Measurements from ENCODE around the gene OR8B12.

The OR8B12 gene, protein sequence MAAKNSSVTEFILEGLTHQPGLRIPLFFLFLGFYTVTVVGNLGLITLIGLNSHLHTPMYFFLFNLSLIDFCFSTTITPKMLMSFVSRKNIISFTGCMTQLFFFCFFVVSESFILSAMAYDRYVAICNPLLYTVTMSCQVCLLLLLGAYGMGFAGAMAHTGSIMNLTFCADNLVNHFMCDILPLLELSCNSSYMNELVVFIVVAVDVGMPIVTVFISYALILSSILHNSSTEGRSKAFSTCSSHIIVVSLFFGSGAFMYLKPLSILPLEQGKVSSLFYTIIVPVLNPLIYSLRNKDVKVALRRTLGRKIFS

DNA sequence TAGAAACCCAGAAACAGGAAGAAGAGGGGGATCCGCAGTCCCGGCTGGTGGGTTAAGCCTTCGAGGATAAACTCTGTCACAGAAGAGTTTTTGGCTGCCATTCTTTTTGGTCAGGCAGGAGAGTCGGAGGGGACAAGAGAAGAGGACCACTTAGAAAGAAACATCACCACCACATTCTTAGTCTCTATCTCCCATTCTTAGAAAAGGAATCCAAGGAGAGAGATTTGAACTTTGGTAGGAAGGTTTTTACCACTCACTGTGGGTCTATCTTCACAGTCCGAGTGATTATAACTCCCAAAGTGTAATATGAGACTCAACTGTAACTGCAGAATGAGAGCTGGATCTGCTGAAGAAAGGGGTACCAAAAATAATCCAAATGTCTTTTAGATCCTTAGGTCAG, at the start of gene OR8B12:
TSS of gene OR8B12 (minus strand) at position 101 of the 400 bp plus-strand sequence. CDS start at position 101, 0 bp downstream.
- DNase-seq: no peak

DNA sequence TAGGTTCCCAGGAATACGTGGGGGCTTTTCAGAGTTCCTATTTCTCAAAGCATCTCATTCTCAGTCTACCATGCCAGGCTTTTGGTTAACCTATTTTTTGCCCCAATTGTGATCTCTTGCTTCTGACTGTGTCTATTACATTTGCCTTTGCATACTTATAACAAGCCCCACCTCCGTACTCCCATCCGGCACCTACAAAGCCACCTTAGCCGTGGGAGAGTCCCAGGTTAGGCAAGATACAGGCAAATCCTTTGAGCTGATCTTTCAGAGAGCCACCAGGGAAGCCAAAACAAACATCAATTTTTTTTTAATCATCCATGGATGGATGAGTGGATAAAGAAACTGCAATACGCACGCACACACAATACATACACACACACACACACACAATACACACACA, 49.2 kb upstream of the OR8B12 start:
- DNase-seq: no peak

DNA sequence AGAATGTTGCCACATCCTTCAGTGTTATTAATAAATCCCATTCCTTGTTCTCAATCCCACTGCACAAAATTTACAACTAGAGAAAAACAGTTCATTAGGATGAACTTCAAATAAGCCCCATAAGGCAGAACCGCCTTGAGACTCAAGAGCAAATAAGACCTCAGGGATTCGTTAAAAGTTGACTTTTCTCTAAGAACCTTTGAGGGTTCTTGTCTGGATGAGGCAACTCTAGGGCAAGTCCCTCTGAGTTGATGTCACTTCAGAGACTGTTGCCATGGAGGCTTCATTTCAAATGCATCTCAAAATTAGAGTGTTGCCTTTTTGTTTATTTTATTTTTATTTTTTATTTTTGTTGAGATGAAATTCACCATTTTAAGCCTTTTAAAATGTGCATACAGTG, 48.0 kb upstream of the OR8B12 start:
- no peak for DNase-seq

DNA sequence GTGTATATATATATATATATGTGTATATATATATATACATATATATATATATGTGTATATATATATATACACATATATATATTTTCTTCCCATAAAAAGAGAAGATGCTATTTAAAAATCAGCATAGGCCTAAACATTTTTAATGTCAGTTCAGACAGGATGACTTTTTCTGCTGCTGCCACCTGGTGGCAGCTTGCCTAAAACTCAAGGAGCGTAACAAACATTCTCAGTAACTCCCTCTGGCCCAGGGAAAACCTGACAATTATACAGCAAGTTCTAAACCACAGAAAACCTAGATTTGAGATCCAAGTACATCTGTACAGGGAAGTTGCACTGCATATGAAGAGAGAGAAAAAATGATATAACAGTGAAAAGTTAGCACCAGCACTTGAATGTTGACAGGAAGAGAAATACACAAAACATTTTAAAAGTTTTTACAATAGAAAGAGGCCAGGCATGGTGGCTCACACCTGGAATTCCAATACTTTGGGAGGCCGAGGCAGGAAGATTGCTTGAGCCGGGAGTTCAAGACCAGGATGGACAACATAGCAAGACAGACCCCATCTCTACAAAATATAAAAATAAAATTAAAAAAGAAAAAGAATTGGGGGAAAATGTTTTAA, 42.9 kb upstream of the OR8B12 start:
- peak; percentile 1 for DNase-seq

DNA sequence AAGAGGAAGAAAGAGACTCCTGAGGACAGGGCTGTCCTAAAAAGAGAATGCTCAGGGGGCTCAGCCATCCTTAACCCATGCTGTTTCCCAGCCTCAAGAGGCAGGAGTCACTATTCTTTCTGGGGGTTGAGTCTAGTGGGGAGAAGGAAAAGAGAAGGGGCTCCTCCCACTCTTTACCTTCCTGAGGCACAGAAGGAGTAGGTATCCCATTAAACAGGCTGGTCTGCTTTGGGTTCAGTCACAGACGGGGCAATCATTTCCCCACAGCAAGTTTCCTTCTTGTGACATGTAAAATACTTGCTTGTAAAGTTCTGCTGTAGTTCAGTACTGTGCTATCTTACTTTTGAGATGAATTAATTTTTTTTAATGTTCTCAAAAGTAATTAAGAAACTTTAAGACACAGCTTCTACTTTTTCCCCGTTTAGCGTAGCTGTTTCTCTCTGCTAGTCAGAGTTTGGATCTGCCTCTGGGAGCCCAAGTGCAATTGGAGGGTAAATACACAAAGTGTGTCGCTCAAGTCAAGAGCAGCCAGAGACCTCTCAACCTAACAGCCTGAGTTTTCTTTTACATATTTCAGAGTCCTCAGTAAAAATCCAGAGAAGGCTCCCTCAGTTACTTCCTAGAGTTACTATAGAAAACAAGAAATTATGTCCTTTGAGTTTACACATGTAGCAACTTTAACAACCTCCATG, 41.4 kb upstream of the OR8B12 start:
- DNase-seq: no peak

DNA sequence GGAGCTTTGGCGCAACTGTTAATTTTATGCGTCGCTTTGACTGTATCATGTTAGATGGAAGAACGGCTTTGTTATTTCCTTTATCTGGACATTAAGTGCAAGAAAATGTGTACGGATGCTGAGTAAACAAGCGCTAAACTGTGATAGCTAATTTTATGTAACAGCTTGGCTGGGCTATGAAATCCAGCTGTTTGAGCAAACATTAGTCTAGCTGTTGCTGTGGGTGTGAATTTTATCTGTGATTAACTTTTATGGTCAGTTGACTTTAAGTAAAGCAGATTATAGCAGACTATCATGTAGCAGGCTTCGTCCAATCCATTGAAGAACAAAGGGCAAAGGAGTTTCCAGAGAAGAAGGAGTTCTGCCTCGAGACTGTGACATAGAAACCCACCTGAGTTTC, 40.3 kb upstream of the OR8B12 start:
- peak; percentile 75 for DNase-seq

DNA sequence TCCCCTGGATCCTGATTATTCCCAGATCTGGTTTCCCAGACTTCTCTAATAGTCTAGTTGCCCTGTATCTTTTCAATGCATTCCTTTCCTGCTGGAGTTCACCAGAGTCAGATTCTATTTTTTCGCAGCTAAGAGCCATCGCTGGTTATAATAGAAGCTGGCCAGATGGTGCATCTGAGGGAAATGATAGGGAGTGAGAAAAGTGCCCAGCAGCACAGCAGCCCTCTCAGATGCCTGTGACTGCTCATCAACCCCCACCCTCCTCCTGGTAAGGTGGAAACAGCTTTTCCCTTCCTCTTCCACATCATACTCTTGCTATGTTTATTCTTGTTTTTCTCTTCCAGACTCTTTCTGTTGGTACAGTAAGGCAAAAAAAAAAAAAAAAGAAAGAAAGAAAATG, 39.1 kb upstream of the OR8B12 start:
- no peak for DNase-seq

DNA sequence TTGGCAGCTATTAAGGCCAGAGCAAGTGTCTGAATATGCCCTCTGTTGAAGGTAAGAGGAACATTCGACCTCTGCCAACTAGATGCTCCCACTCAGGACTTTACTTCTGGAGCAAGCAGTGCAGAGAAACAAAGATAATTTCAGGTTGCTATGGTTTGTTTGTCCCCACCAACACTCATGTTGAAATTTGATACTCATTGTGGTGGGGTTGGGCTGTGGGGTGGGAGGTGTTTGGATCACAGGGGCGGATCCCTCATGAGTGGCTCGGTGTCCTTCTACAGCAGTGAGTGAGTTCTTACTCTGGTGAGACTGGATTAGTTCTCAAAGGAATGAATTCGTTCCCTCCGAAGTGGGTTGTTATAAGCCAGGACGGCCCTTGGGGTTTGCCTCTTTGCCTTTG, 38.4 kb upstream of the OR8B12 start:
- DNase-seq: peak; percentile 35

DNA sequence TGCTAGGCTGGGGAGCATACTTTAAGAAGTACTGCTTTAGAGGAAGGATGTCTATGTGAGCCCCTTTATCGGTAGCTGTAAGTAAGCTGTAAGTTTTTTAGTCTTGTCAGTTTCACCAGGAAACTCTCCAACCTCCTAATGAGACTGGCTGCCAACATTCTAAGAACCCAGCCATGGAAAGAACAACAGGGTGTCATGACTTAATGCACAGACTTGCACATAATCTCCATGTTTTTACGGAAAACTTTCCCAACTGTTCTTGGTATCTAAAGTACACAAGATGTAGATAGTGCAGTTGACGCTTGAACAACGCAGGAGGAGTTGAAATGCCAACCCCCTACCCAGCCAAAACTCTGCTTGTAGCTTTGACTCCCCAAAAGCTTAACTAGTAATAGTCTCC, 35.3 kb upstream of the OR8B12 start:
- no peak for DNase-seq

DNA sequence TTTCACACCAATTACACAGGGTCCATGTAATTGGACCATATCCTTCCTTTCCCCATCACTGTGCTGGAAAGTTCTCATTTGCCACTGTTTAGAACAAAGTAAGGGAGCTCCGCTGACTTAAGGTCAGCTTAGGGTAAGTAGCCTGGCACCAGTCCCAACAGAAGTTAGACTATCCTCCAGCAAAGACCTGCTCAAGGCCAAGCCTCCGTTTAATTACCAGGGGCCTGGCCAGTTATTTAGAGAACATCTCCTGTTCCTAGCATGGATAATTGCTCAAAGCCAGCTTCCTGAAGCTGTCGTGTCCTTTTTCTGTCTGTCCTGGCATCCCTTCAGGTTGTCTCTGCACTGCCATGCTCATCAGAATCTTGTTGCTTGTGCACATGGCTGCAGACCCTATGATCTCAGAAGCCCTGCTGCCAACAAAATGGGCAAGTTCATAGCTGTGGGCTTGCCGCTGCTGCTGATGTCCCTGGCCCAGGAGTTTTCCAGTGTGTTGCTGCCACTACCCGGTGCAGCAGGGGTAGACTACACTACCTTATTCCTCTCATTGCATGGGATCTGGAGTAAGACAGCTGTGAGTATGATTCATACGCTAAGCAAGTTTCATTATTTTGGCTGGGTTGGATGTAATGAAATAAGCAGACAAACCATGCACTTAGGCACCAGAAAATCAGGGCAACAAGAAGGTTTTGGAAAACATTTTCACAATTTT, 34.4 kb upstream of the OR8B12 start:
- DNase-seq: no peak

DNA sequence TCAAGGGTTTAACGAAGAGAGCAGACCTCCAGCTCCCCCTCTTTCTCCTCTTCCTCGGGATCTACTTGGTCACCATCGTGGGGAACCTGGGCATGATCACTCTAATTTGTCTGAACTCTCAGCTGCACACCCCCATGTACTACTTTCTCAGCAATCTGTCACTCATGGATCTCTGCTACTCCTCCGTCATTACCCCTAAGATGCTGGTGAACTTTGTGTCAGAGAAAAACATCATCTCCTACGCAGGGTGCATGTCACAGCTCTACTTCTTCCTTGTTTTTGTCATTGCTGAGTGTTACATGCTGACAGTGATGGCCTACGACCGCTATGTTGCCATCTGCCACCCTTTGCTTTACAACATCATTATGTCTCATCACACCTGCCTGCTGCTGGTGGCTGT, 26.7 kb upstream of the OR8B12 start:
- no peak for DNase-seq

DNA sequence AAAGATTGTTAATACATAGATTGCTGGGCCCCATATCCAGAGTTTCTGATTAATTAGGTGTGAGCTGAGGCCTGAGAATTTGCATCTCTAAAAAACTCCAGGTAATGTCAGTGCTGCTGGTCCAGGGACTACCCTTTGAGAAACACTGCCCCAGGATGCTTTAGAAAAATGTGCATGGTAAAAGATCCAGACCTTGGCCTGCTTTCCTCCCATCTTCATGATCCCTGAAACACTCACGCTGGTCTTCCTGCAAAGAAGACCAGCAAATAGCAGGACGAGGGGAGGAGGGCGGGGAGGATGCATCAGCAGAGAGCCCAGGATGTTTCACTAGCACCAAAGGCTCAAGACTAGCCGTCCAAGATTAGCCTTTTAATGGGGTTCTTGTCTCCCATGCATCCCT, 26.2 kb upstream of the OR8B12 start, which contains the start of gene OR8A1:
TSS of gene OR8A1 (plus strand) at position 301 of the 400 bp plus-strand sequence. CDS start 123 bp downstream, outside the sequence.
- DNase-seq: no peak

DNA sequence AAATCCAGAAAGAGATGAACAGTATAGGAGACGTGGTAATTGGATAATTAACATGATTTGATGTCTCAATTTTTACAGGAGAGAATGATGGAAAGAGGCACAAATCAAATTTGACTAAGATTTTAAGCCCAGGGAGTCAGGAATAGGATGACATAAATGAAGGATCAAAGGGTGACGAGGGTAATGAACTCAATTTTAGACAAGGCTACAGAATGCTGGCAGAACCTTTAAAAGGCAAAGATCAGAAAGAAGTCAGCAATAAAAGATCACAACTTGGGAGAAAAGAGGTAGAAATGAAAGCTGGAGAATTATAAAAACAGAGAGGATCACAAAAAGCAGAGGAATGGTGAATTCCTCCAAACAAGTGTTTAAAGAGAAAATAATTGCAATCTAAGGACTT, 13.4 kb upstream of the OR8B12 start:
- no peak for DNase-seq

DNA sequence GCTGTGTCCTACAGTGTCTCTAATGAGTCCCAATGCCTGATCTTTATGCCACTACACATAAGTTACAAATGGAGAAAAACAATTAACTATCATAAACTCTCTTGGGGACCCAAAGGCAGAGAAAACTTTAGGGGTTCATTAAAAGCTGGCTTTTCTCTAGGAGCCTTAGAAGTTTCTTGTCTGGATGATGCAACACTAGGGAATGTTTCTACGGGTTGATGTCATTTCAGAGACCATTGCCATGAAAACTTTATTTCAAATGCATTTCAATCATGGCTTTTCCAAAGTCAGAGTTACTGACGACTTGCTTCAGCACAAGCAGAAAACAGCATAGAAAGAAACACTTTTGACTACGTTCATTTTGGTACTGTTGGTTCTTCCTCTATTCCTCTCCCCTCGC, 8.5 kb upstream of the OR8B12 start:
- no peak for DNase-seq

DNA sequence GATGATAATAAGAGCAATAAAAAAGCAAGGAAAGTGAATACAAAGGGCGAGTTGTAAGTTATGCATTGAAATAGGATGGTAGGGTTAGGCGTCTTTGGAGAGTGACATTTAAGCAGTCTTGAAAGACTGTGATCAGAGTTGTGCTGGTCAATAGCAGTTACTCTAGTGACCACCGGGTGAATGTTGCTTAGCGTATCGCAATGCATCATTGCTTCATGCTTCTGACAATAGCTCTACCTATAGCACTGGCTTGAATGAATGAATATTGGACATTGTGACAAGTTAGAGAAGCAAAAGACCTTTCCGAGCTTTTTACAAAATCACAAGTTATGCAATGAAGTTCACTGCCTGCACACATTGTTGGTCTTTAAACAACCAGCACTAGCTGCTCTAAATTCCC, 7.7 kb upstream of the OR8B12 start:
- no peak for DNase-seq

DNA sequence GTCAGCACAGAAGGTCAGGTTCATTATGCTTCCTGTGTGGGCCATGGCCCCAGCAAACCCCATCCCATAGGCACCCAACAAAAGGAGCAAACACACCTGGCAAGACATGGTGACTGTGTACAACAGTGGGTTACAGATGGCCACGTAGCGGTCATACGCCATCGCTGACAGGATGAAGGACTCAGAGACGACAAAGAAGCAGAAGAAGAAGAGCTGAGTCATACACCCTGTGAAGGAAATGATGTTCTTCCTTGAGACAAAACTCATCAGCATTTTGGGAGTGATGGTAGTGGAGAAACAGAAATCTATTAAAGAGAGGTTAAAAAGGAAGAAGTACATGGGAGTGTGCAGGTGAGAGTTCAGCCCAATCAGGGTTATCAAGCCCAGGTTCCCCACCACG, 309 bp downstream of the OR8B12 start:
- no peak for DNase-seq

DNA sequence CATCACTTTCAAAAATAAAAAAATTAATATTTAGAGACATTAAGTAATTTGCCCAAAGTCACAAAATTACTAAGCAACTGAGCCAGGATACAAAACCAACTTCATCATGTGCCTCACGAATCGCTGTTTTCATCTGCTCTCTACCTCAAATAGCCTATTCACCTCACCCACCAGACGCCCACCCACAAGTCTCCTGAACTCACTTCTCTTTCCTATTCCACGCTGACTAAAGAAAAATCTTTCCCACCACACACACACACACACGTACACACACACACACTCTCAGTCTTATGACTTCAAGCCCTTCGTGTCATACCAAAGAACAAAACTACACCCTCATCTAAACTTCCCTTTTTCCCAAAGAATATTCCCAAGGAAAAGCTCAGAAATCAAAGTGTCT, 2.2 kb downstream of the OR8B12 start:
- no peak for DNase-seq

DNA sequence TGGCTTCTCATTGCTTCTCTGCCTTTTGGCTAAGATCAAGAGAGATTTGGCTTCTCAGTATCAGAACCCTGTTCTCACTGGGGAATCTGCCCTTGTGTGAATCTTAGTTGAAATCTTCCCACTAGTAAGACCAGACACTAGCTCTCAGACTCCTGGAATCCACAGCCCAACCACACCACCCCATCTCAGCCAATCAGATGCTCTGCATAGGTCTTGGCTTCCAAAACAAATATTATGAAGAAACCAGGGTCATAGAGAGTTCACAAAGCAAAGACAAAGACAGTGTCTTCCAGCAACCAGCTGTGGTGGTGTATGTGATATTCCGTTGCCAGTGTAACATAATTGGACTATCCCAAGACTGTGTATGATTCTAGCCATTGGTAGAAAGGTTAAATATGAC, 5.4 kb downstream of the OR8B12 start:
- DNase-seq: no peak

DNA sequence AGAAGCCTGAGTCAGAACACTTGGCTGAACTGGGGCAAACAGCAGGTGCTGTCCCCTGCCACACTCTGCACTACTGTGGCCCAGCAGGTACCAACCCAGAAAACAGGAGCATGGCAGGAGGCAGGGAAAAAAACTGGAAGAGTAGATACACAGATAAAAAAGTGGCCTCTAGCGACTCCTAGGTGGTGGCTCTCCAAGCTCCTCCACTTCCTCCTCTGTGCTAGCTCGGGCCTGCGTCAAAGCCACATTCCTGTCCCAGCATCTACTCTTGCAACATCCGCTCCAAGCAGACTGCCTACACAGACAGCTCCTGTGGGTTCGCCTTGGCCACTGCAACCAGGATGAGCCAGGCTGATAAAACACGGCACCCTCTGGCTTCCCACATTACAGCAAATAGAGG, 6.9 kb downstream of the OR8B12 start:
- no peak for DNase-seq

DNA sequence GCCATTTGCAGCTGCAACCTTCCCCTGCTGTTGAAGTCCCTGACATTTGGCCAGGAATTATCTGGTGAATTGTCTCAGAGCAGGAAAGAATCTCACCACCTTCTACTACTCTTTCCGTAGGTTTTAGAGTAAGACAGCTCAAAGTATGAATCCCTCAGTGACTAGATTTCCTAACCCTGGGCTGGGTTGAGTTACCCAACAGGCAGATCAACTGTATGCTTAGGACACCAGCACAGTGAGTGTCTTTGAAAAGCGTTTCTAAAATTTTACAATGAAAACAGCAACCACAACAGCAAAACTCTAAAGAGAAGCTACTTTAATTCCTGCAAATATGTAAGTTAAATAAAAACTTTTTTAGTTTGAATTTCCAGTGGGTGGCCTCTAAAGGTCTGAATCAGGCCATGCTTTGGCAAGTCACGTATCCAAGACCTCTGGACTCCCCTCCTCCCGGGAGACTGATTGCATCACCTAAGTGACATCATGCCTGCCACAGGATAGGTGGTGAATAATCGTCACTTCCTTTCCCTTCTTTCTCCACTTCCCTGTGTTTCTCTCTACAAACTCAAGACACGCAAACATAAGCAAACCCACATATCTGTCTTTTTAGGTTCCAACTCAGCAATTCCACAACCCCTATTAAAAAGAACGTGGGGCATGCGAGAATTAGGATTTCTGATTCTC, 7.8 kb downstream of the OR8B12 start:
- no peak for DNase-seq

DNA sequence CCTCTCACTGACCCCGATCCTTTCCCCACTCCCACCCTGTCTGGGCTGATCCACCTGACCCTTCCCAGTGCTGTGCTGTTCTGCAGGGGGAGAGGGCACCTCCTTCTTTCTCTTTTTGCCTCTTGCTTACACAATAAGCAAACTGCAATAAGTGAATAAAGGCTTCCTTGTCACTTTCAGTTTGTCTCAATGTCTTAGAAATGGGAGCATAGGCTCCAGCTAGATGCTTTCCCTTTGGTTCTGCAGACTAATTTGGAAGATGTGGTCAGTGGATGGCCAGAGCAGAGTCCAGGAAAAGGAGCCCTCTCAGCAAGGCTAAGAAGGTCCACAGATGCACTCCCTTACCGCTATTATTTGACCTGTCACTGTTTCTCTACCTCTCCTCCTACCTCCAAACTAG, 9.4 kb downstream of the OR8B12 start:
- DNase-seq: no peak

DNA sequence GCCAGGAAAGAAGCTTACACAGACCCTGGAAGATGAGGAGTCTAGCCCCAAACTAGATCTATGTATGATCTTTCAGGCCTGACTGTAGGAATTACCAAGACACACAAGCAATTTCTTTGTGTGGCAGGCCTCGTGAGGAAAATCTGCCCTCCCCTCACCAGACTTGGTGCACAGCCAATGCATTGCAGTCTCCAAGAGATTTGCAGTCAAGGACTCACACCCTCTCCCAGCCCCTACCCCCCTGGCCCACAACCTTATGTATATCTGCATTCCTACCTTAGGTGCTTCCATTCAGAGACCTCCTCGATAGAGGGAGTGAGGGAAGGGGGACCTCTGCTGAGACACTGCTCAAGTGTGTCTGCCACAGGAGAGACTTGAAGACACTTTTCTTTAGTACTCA, 9.8 kb downstream of the OR8B12 start:
- no peak for DNase-seq

DNA sequence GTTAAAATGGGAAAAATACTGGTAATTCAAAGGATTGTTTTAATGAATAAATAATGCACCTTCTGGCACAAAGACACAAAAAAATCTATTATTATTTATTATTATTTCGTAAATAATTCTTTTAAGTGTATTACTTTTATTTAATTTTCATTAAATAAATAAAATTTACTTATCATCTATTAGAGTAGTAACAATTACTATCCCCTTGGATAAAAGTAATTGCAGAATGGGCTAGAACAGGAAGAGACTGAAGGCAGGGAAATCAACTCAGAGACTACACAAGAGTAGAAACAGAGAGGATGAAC, 23.0 kb downstream of the OR8B12 start:
- DNase-seq: no peak

All from NCI-H748 treated with DMSO at 0.1 percent for 48 hours (cell line).